Trophoblast cell (in vitro differentiated cells and primary cell): ENCODE data around the gene CCDC127.

ENCODE experiments used
- DNase-seq, 2 donors: peaks; one replicate each; pipeline ENCODE4 v3.0.0-alpha.2; 2016
- H2AFZ ChIP-seq: 2 replicates; pipeline ENCODE4 v1.6.1; 2013; ENCODE audit warnings: low read length, moderate library complexity, mild to moderate bottlenecking; ENCODE audit not compliant: insufficient read depth, poor library complexity
- H2AK5ac ChIP-seq: 2 replicates; pipeline ENCODE4 v1.6.1; 2013; ENCODE audit warnings: mild to moderate bottlenecking, low read length
- H2BK120ac ChIP-seq: 2 replicates; pipeline ENCODE4 v1.6.1; 2013; ENCODE audit warnings: low read length, mild to moderate bottlenecking, moderate library complexity; ENCODE audit not compliant: insufficient read depth, poor library complexity
- H2BK12ac ChIP-seq: 2 replicates; pipeline ENCODE4 v1.6.1; 2013; ENCODE audit warnings: mild to moderate bottlenecking, low read length, moderate library complexity
- H2BK5ac ChIP-seq: 2 replicates; pipeline ENCODE4 v1.6.1; 2013; ENCODE audit warnings: low read length, low read depth, moderate library complexity, mild to moderate bottlenecking; ENCODE audit not compliant: poor library complexity
- H3K14ac ChIP-seq: 2 replicates; pipeline ENCODE4 v1.6.1; 2013; ENCODE audit warnings: mild to moderate bottlenecking, low read length
- H3K18ac ChIP-seq: 2 replicates; pipeline ENCODE4 v1.6.1; 2013; ENCODE audit warnings: mild to moderate bottlenecking, low read length
- H3K23ac ChIP-seq: 2 replicates; pipeline ENCODE4 v1.6.1; 2013; ENCODE audit warnings: low read length
- H3K27ac ChIP-seq: 2 replicates; pipeline ENCODE4 v1.5.1; 2013; ENCODE audit warnings: low read depth, mild to moderate bottlenecking, inconsistent platforms, low read length, moderate library complexity
- H3K27me3 ChIP-seq: 2 replicates; pipeline ENCODE4 v1.6.1; 2013; ENCODE audit warnings: inconsistent platforms, mild to moderate bottlenecking, low read length, moderate library complexity; ENCODE audit not compliant: insufficient read depth
- H3K36me3 ChIP-seq, 2 experiments: 1 replicate in 1 of 2; 2 replicates in 1 of 2; pipeline ENCODE4 v1.6.1; 2013; ENCODE audit warnings: low read length in 2 of 2, mild to moderate bottlenecking in 2 of 2, moderate library complexity in 1 of 2; ENCODE audit not compliant: insufficient read depth in 2 of 2, control insufficient read depth in 1 of 2
- H3K4ac ChIP-seq: 2 replicates; pipeline ENCODE4 v1.6.1; 2013; ENCODE audit warnings: low read depth, mild to moderate bottlenecking, low read length, moderate library complexity
- H3K4me1 ChIP-seq, 2 experiments: 1 replicate in 1 of 2; 2 replicates in 1 of 2; pipeline ENCODE4 v1.6.1; 2013; ENCODE audit warnings: low read length in 2 of 2, mild to moderate bottlenecking in 2 of 2, moderate library complexity in 1 of 2; ENCODE audit not compliant: insufficient read depth in 2 of 2, control insufficient read depth in 1 of 2
- H3K4me2 ChIP-seq: 2 replicates; pipeline ENCODE4 v1.6.1; 2013; ENCODE audit warnings: inconsistent platforms, mild to moderate bottlenecking, low read length, moderate library complexity
- H3K4me3 ChIP-seq: 2 replicates; pipeline ENCODE4 v1.5.1; 2013; ENCODE audit warnings: mild to moderate bottlenecking, low read depth, low read length, inconsistent platforms
- H3K79me1 ChIP-seq: one replicate; pipeline ENCODE4 v1.6.1; 2013; ENCODE audit warnings: low read length
- H3K79me2 ChIP-seq: 2 replicates; pipeline ENCODE4 v1.6.1; 2013; ENCODE audit warnings: low read length, mild to moderate bottlenecking; ENCODE audit not compliant: control insufficient read depth, insufficient read depth, poor library complexity
- H3K9ac ChIP-seq: 2 replicates; pipeline ENCODE4 v1.6.1; 2013; ENCODE audit warnings: mild to moderate bottlenecking, low read length
- H3K9me3 ChIP-seq: 2 replicates; pipeline ENCODE4 v1.6.1; 2013; ENCODE audit warnings: low read depth, mild to moderate bottlenecking, control low read depth, inconsistent platforms, low read length; ENCODE audit not compliant: insufficient read depth
- H4K12ac ChIP-seq: 2 replicates; pipeline ENCODE4 v1.6.1; 2013; ENCODE audit warnings: low read depth, mild to moderate bottlenecking, low read length, moderate library complexity
- H4K8ac ChIP-seq: 2 replicates; pipeline ENCODE4 v1.6.1; 2013; ENCODE audit warnings: low read depth, mild to moderate bottlenecking, low read length, moderate library complexity
- H4K91ac ChIP-seq: one replicate; pipeline ENCODE4 v1.6.1; 2013; ENCODE audit warnings: low read depth, mild to moderate bottlenecking, low read length, moderate library complexity
- WGBS: extraction: QIAGEN DNeasy Blood & Tissue Kit; methylation state at CpG from one replicate; pipeline ENCODE4 v1.1.7; 2013; ENCODE audit warnings: missing lambda C conversion rate; ENCODE audit not compliant: insufficient read length, insufficient coverage; ENCODE audit errors: extremely low coverage; 5-methylcytosine and 5-hydroxymethylcytosine counted together

CCDC127 gene

DNA sequence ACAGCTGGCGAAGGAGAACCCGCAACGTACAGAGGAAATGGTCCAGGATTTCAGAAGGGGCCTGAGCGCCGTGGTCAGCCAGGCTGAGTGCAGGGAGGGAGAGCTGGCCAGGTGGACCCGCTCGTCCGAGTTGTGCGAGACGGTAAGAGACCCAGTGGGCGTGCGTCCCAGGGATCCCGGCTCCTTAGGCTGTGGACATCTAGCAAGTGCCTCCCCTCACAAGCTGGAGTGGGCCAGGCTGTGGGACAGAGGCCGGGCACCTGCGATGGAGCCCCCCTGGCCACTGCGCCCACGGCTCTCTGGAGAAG is 56.2 kb downstream of the CCDC127 start:
- no peaks in the 10 kb centered on the region for H3K79me1 ChIP-seq
- no peaks in the 10 kb centered on the region for H3K79me2 ChIP-seq
- H4K8ac ChIP-seq = no peak overlapping the region
- H3K4ac ChIP-seq = no peak overlapping the region
- H3K4me3 ChIP-seq = no peak overlapping the region
- no peak overlapping the region for H2BK5ac ChIP-seq
- H2AFZ ChIP-seq = no peak overlapping the region
- H3K9me3 ChIP-seq = no peaks in the 10 kb centered on the region
- H3K27ac ChIP-seq = no peak overlapping the region
- no peak overlapping the region for H3K9ac ChIP-seq
- H3K4me2 ChIP-seq = no peak overlapping the region
- DNase-seq = no peak
- H3K23ac ChIP-seq = no peak overlapping the region
- no peak overlapping the region for H3K14ac ChIP-seq
- no peak overlapping the region for H2AK5ac ChIP-seq
- no peaks in the 10 kb centered on the region for H3K4me1 ChIP-seq
- peaks cover 65 to 72% of the 10 kb centered on the region in 2 experiments for H3K36me3 ChIP-seq
- H4K91ac ChIP-seq = no peak overlapping the region
- no peak overlapping the region for H2BK120ac ChIP-seq
- H2BK12ac ChIP-seq = no peak overlapping the region
- WGBS = no CpG with 5 or more reads among the region's 17 CpGs
- no peaks in the 10 kb centered on the region for H3K27me3 ChIP-seq
- no peak overlapping the region for H3K18ac ChIP-seq
- H4K12ac ChIP-seq = no peak overlapping the region

DNA sequence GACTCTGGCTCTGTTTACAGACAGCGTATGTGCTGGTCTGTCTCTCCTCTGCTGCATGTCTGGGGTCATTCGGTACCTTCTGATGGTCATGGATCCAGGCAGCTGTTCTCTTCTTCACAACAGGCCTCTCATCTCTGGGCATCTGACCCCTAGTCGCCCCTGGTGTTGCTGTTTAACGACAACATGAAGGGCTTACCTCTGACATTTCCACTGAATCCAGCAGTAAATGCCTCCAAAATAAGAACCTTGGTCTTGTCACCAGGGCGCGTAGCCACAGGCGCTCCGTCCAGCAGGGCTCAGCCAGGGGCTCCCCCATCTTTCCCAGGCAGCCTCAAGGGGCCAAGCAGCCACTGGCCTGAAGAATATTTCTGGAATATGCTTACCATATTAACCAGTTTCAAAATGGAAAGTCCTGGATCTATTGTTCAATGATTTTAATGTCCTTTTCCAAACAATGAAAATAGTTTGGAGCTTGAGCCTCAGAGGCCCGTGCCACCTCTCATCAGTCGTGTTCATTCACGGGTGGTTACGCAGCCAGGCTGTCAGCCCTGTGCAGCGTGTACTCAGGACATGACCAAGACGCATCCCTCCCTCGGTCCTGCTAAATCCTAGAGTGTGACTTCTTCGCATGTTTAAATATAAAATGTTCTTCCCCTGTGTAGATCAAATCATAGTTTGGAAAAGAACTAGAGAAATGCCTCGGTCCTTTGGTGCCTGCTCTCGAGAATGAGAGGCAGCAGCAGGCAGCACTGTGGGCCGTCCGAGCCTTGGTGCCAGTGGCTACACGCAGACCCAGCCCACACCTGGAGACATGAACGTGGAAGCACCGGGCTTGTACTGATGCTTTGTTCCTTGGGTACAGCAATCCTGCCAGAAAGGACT is 56.8 kb downstream of the CCDC127 start:
- Histone ChIP-seq H3K4me1 (no peaks in the 10 kb centered on the region), H2BK12ac (no peak overlapping the region), H2AK5ac (no peak overlapping the region), H4K12ac (no peak overlapping the region), H3K9me3 (no peaks in the 10 kb centered on the region), H3K27me3 (no peaks in the 10 kb centered on the region), H4K8ac (no peak overlapping the region), H3K4me3 (no peak overlapping the region), H3K14ac (no peak overlapping the region), H3K27ac (no peak overlapping the region), H2AFZ (no peak overlapping the region), H3K4ac (no peak overlapping the region), H3K36me3 (peaks cover 71 to 77% of the 10 kb centered on the region in 2 experiments), H3K23ac (no peak overlapping the region), H3K4me2 (no peak overlapping the region), H2BK5ac (no peak overlapping the region), H2BK120ac (no peak overlapping the region), H3K79me1 (no peaks in the 10 kb centered on the region), H3K79me2 (no peaks in the 10 kb centered on the region), H3K9ac (peak overlapping the region; percentile 19), H3K18ac (no peak overlapping the region), H4K91ac (no peak overlapping the region)
- no CpG with 5 or more reads among the region's 23 CpGs for WGBS
- no peak for DNase-seq

GRCh38 chr5:160173-160510 is 57.8 kb downstream of the CCDC127 start:
- H2AFZ ChIP-seq = no peak overlapping the region
- no peaks in the 10 kb centered on the region for H3K79me1 ChIP-seq
- no peak overlapping the region for H3K23ac ChIP-seq
- no peaks in the 10 kb centered on the region for H3K9me3 ChIP-seq
- no peak overlapping the region for H2BK5ac ChIP-seq
- DNase-seq = no peak
- H4K12ac ChIP-seq = no peak overlapping the region
- no CpG with 5 or more reads among the region's 14 CpGs for WGBS
- H3K9ac ChIP-seq = no peak overlapping the region
- H3K18ac ChIP-seq = no peak overlapping the region
- H3K4me3 ChIP-seq = no peak overlapping the region
- no peak overlapping the region for H2BK12ac ChIP-seq
- H3K27ac ChIP-seq = no peak overlapping the region
- no peak overlapping the region for H3K14ac ChIP-seq
- no peak overlapping the region for H4K91ac ChIP-seq
- H3K36me3 ChIP-seq = peaks cover 81 to 87% of the 10 kb centered on the region in 2 experiments
- H2BK120ac ChIP-seq = no peak overlapping the region
- no peak overlapping the region for H3K4ac ChIP-seq
- no peaks in the 10 kb centered on the region for H3K4me1 ChIP-seq
- no peak overlapping the region for H3K4me2 ChIP-seq
- H3K27me3 ChIP-seq = no peaks in the 10 kb centered on the region
- H4K8ac ChIP-seq = no peak overlapping the region
- no peaks in the 10 kb centered on the region for H3K79me2 ChIP-seq
- no peak overlapping the region for H2AK5ac ChIP-seq

GRCh38 chr5:159448-160172 is 58.3 kb downstream of the CCDC127 start:
- WGBS = no CpG with 5 or more reads among the region's 19 CpGs
- H4K8ac ChIP-seq = no peak overlapping the region
- H3K4me2 ChIP-seq = no peak overlapping the region
- H4K91ac ChIP-seq = no peak overlapping the region
- no peaks in the 10 kb centered on the region for H3K27me3 ChIP-seq
- H3K79me1 ChIP-seq = no peaks in the 10 kb centered on the region
- no peaks in the 10 kb centered on the region for H3K9me3 ChIP-seq
- no peak overlapping the region for H2BK120ac ChIP-seq
- no peak overlapping the region for H3K14ac ChIP-seq
- no peak overlapping the region for H3K18ac ChIP-seq
- H3K9ac ChIP-seq = no peak overlapping the region
- peaks cover 85 to 92% of the 10 kb centered on the region in 2 experiments for H3K36me3 ChIP-seq
- H3K27ac ChIP-seq = no peak overlapping the region
- no peak for DNase-seq
- no peak overlapping the region for H3K4ac ChIP-seq
- no peak overlapping the region for H2AFZ ChIP-seq
- H3K4me1 ChIP-seq = no peaks in the 10 kb centered on the region
- no peaks in the 10 kb centered on the region for H3K79me2 ChIP-seq
- no peak overlapping the region for H3K4me3 ChIP-seq
- H3K23ac ChIP-seq = no peak overlapping the region
- no peak overlapping the region for H4K12ac ChIP-seq
- no peak overlapping the region for H2BK12ac ChIP-seq
- no peak overlapping the region for H2AK5ac ChIP-seq
- H2BK5ac ChIP-seq = no peak overlapping the region
